ENCODE data around the gene EXOC6B. TPM values are rescaled to one million over a fixed set of nuclear protein-coding genes. Genes with fewer than 3 reads are reported as not detected.

The EXOC6B gene
- total and polyA plus RNA-seq, 8 donors = 3.4 to 57.2 (median 27.1) TPM

DNA sequence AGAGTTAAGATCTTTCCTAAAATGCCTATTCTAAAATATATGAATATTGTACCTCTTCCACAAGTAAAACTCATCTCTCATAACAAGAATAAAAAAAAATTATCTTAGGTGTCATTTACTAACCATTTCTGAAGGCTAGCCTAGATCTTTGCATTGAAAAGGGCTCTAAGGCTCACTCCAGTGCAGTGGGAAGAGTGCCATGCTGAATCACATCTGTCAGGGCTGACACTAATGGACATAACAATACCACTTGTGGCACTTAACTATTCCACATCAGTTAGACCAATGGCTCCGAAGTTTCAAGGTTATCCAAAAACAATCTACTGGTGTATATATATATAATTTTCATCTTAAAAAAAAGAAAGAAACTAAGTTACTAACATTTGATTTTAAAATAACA, 130.2 kb downstream of the EXOC6B start:
- Histone ChIP-seq H3K4me3 (no peak overlapping the region), H3K36me3 (peaks cover 0 to 3% (median 1%) of the 10 kb centered on the region in 4 donors), H3K9me3 (no peaks in the 10 kb centered on the region), H3K27me3 (no peaks in the 10 kb centered on the region), H3K4me1 (peaks cover 7 to 18% (median 11%) of the 10 kb centered on the region in 4 donors), H3K27ac (no peak overlapping the region)
- 59 to 84% (median 78%) methylated on average over 1 of the region's 1 CpG for WGBS, 5 donors
- no peak for DNase-seq
- TF ChIP-seq POLR2AphosphoS5 (IDR thresholded peaks at IDR 0.05) (no peak), EP300 (IDR thresholded peaks at IDR 0.05) (no peak), POLR2A (IDR thresholded peaks at IDR 0.05) (no peak)
- TF ChIP-seq, protein P1, sequence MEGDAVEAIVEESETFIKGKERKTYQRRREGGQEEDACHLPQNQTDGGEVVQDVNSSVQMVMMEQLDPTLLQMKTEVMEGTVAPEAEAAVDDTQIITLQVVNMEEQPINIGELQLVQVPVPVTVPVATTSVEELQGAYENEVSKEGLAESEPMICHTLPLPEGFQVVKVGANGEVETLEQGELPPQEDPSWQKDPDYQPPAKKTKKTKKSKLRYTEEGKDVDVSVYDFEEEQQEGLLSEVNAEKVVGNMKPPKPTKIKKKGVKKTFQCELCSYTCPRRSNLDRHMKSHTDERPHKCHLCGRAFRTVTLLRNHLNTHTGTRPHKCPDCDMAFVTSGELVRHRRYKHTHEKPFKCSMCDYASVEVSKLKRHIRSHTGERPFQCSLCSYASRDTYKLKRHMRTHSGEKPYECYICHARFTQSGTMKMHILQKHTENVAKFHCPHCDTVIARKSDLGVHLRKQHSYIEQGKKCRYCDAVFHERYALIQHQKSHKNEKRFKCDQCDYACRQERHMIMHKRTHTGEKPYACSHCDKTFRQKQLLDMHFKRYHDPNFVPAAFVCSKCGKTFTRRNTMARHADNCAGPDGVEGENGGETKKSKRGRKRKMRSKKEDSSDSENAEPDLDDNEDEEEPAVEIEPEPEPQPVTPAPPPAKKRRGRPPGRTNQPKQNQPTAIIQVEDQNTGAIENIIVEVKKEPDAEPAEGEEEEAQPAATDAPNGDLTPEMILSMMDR (IDR thresholded peaks at IDR 0.05) = no peak
- intact Hi-C loops (cut with DNase I; ENCODE audit: low total_unique reads) = no loop called here

- Histone ChIP-seq H3K27me3 (no peaks in the 10 kb centered on the region), H3K4me1 (peaks cover 7 to 18% (median 14%) of the 10 kb centered on the region in 4 donors), H3K4me3 (no peak overlapping the region), H3K27ac (no peak overlapping the region), H3K36me3 (no peaks in the 10 kb centered on the region), H3K9me3 (no peaks in the 10 kb centered on the region)
- DNase-seq = peak; percentile 47 to 77
- no peak for TF ChIP-seq POLR2AphosphoS5 (IDR thresholded peaks at IDR 0.05)
- TF ChIP-seq, protein P1 (IDR thresholded peaks at IDR 0.05) = no peak
- TF ChIP-seq POLR2A (IDR thresholded peaks at IDR 0.05) = no peak
- TF ChIP-seq EP300 (IDR thresholded peaks at IDR 0.05) = no peak
- WGBS, 5 donors = 30 to 38% (median 33%) methylated on average over 9 of the region's 9 CpGs
- intact Hi-C loops (cut with DNase I; ENCODE audit: low total_unique reads) = no loop called here
Observed at GRCh38 chr2:72694715-72695496, 130.9 kb downstream of the EXOC6B start.

GRCh38 chr2:72689579-72690195, 136.1 kb downstream of the EXOC6B start:
- WGBS, 5 donors = 69 to 79% (median 75%) methylated on average over 5 of the region's 5 CpGs

DNA sequence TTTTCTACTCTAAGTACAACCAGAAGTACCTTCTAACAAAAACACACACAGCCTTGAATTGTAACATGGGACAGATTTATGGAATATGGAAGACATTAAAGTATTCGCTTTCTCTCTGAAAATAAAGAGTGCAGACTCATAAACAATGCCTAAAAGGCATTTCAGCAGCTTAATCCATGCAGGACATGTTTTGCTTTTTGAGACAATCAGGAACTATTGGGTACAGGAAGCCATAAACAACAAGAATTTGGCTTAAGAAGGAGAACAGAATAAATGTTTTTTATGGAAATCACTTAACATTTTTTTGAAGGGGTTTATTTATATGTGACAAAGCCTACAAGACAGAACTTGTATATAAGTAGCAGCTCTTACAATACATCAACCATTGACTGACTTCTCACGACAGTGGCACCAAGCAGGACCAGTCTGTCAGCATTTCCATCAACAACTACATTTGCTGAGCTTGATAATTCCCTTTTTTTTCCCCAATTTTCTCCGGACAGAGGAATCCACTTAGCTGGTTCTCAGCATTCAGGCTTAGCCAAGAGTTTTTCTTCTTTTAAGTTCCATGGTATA, 140.1 kb downstream of the EXOC6B start:
- Histone ChIP-seq H3K9me3 (no peaks in the 10 kb centered on the region), H3K27me3 (no peaks in the 10 kb centered on the region), H3K4me1 (peaks cover 0 to 17% (median 4%) of the 10 kb centered on the region in 4 donors), H3K36me3 (peaks cover 0 to 4% (median 0%) of the 10 kb centered on the region in 4 donors), H3K27ac (no peak overlapping the region), H3K4me3 (no peak overlapping the region)
- intact Hi-C loops (cut with DNase I; ENCODE audit: low total_unique reads) = no loop called here
- 72 to 80% (median 76%) methylated on average over 3 of the region's 3 CpGs for WGBS, 5 donors
- no peak for DNase-seq
- TF ChIP-seq POLR2A (IDR thresholded peaks at IDR 0.05) (no peak), POLR2AphosphoS5 (IDR thresholded peaks at IDR 0.05) (no peak), EP300 (IDR thresholded peaks at IDR 0.05) (no peak)
- TF ChIP-seq, protein P1 (IDR thresholded peaks at IDR 0.05) = no peak

More at GRCh38 chr2:72689579-72690195, 136.1 kb downstream of the EXOC6B start:
- Histone ChIP-seq H3K27ac (no peak overlapping the region), H3K36me3 (peaks cover 0 to 4% (median 0%) of the 10 kb centered on the region in 4 donors), H3K4me3 (no peak overlapping the region), H3K9me3 (no peaks in the 10 kb centered on the region), H3K27me3 (no peaks in the 10 kb centered on the region), H3K4me1 (peaks cover 3 to 16% (median 7%) of the 10 kb centered on the region in 4 donors)
- no peak for DNase-seq
- intact Hi-C loops (cut with DNase I; ENCODE audit: low total_unique reads) = no loop called here
- TF ChIP-seq EP300 (IDR thresholded peaks at IDR 0.05) (no peak), POLR2AphosphoS5 (IDR thresholded peaks at IDR 0.05) (no peak), POLR2A (IDR thresholded peaks at IDR 0.05) (no peak)
- TF ChIP-seq, protein P1 (IDR thresholded peaks at IDR 0.05) = no peak

Measured in stomach (tissue), 9 donors.